ENCODE results near the gene ETF1.

- no peak for TF ChIP-seq POLR2A (IDR thresholded peaks at IDR 0.05)
- TF ChIP-seq CTCF (IDR thresholded peaks at IDR 0.05), result no peak
These were observed 81.5 kb downstream of the ETF1 start for GRCh38 chr5:138461343-138462125.
